Esophagus muscularis mucosa (tissue), 4 donors: ENCODE data around the gene VIL1. TPM values are rescaled to one million over a fixed set of nuclear protein-coding genes. Genes with fewer than 3 reads are reported as not detected.

ENCODE experiments used
- DNase-seq: peaks from one replicate; pipeline ENCODE4 v3.0.0-alpha.2; 2017; ENCODE audit errors: extremely low spot score
- H3K27ac ChIP-seq, 4 donors: fragments of 200-600 bp; sonication (generic); replicated peaks in 1 of 4; 1 replicate in 3 of 4; 2 replicates in 1 of 4; pipeline ENCODE4 v1.5.1; 2016 to 2019; ENCODE audit warnings: mild to moderate bottlenecking in 1 of 4
- H3K27me3 ChIP-seq, 4 donors: fragments of 200-600 bp; sonication (generic); one replicate each; pipeline versions ENCODE4 v1.5.1 to v1.6.0; 2016 to 2019
- H3K36me3 ChIP-seq, 4 donors: fragments of 200-600 bp; sonication (generic); one replicate each; pipeline ENCODE4 v1.5.1; 2016 to 2019
- H3K4me1 ChIP-seq, 4 donors: fragments of 200-600 bp; sonication (generic); one replicate each; pipeline ENCODE4 v1.5.1; 2016 to 2019
- H3K4me3 ChIP-seq, 4 donors: fragments of 200-600 bp; sonication (generic); 1 replicate in 2 of 4; 2 replicates in 2 of 4; pipeline ENCODE4 v1.5.1; 2016 to 2019; ENCODE audit warnings: mild to moderate bottlenecking in 4 of 4, moderate library complexity in 1 of 4
- H3K9me3 ChIP-seq, 4 donors: fragments of 200-600 bp; sonication (generic); 1 replicate in 3 of 4; 2 replicates in 1 of 4; pipeline ENCODE4 v1.5.1; 2016 to 2019
- CTCF ChIP-seq, 3 experiments: fragments of 200-600 bp in 2 of 3; fragments of 450-650 bp in 1 of 3; sonication (generic) in 2 of 3; IDR thresholded peaks; one replicate each; pipeline ENCODE4 v1.5.1; 2017 to 2019; ENCODE audit warnings: antibody characterized with exemption in 3 of 3, mild to moderate bottlenecking in 2 of 3, moderate library complexity in 1 of 3
- EP300 ChIP-seq: sonication (generic); formaldehyde crosslinking; IDR thresholded peaks from one replicate; pipeline ENCODE4 v1.6.1; 2017; ENCODE audit warnings: antibody characterized with exemption
- POLR2A ChIP-seq: fragments of 450-650 bp; IDR thresholded peaks from one replicate; pipeline ENCODE4 v1.6.1; 2017; ENCODE audit warnings: antibody characterized with exemption, moderate library complexity, mild to moderate bottlenecking, low read depth
- POLR2AphosphoS5 ChIP-seq, 2 donors: sonication (generic); formaldehyde crosslinking; IDR thresholded peaks; one replicate each; pipeline ENCODE4 v1.6.1; 2017; ENCODE audit warnings: antibody characterized with exemption in 2 of 2
- WGBS: methylation state at CpG from one replicate; pipeline ENCODE4 v1.1.5; 2018; 5-methylcytosine and 5-hydroxymethylcytosine counted together
- intact Hi-C: fragments of 100-400 bp; cut with DNase I; formaldehyde crosslinking; loops from one replicate; pipeline ENCODE4 v1.15.1; 2023
- total RNA-seq, 4 donors: library from RNA; depleted of rRNA; stranded (reverse); fragments of >200 nt; gene quantifications; one replicate each; pipeline versions ENCODE4 v1.1.0 to v1.2.1, GENCODE V29; 2016

VIL1 gene
- total RNA-seq, 4 donors from 2014 or later = 0.86 TPM; not detected in 3

GRCh38 chr2:218477247-218477646 is 58.3 kb downstream of the VIL1 start:
- Histone ChIP-seq H3K4me3 (no peak overlapping the region), H3K36me3 (peaks cover 0 to 65% (median 33%) of the 10 kb centered on the region in 4 donors), H3K27ac (peak overlapping the region; percentile 66 to 74 (median 72)), H3K4me1 (peaks cover 0 to 32% (median 22%) of the 10 kb centered on the region in 4 donors), H3K27me3 (no peaks in the 10 kb centered on the region), H3K9me3 (no peaks in the 10 kb centered on the region)
- TF ChIP-seq POLR2AphosphoS5 (IDR thresholded peaks at IDR 0.05) = no peak
- no peak for TF ChIP-seq CTCF (IDR thresholded peaks at IDR 0.05)
- no peak for TF ChIP-seq EP300
- TF ChIP-seq POLR2A = no peak
- DNase-seq = no peak
- intact Hi-C loops = loop anchor here (10.0 kb wide), 1 partner anchor 292 kb away; no protein-coding TSS in a partner anchor

GRCh38 chr2:218478544-218478943 is 59.6 kb downstream of the VIL1 start:
- TF ChIP-seq EP300 = no peak
- TF ChIP-seq CTCF (IDR thresholded peaks at IDR 0.05) = no peak
- TF ChIP-seq POLR2AphosphoS5 (IDR thresholded peaks at IDR 0.05) = no peak
- no peak for TF ChIP-seq POLR2A
- no peak for DNase-seq
- Histone ChIP-seq H3K4me3 (no peak overlapping the region), H3K27ac (no peak overlapping the region), H3K27me3 (no peaks in the 10 kb centered on the region), H3K4me1 (peaks cover 0 to 32% (median 22%) of the 10 kb centered on the region in 4 donors), H3K36me3 (peaks cover 0 to 57% (median 29%) of the 10 kb centered on the region in 4 donors), H3K9me3 (no peaks in the 10 kb centered on the region)
- intact Hi-C loops = loop anchor here (10.0 kb wide), 1 partner anchor 294 kb away; no protein-coding TSS in a partner anchor
- 85% methylated on average over 2 of the region's 2 CpGs for WGBS

GRCh38 chr2:218479595-218479994 is 60.7 kb downstream of the VIL1 start:
- 97% methylated on average over 2 of the region's 2 CpGs for WGBS
- intact Hi-C loops = loop anchor here (10.0 kb wide), 1 partner anchor 295 kb away; no protein-coding TSS in a partner anchor
- peaks cover 0 to 52% (median 33%) of the 10 kb centered on the region in 4 donors for H3K36me3 ChIP-seq
- H3K4me1 ChIP-seq = peaks cover 0 to 32% (median 22%) of the 10 kb centered on the region in 4 donors
- no peak overlapping the region for H3K27ac ChIP-seq
- no peak overlapping the region for H3K4me3 ChIP-seq
- H3K27me3 ChIP-seq = no peaks in the 10 kb centered on the region
- no peak for DNase-seq
- TF ChIP-seq EP300 = no peak
- no peak for TF ChIP-seq POLR2A
- no peak for TF ChIP-seq POLR2AphosphoS5 (IDR thresholded peaks at IDR 0.05)
- TF ChIP-seq CTCF (IDR thresholded peaks at IDR 0.05) = no peak
- H3K9me3 ChIP-seq = no peaks in the 10 kb centered on the region

- no peaks in the 10 kb centered on the region for H3K27me3 ChIP-seq
- peaks cover 5 to 69% (median 38%) of the 10 kb centered on the region in 4 donors for H3K36me3 ChIP-seq
- H3K9me3 ChIP-seq = no peaks in the 10 kb centered on the region
- TF ChIP-seq CTCF (IDR thresholded peaks at IDR 0.05) (no peak), POLR2A (no peak), EP300 (no peak), POLR2AphosphoS5 (IDR thresholded peaks at IDR 0.05) (no peak)
- no peak for DNase-seq
- 69% methylated on average over 1 of the region's 1 CpG for WGBS
- no peak overlapping the region for H3K27ac ChIP-seq
- intact Hi-C loops = no loop called here
- no peak overlapping the region for H3K4me3 ChIP-seq
- peaks cover 0 to 18% (median 9%) of the 10 kb centered on the region in 4 donors for H3K4me1 ChIP-seq
Observed at GRCh38 chr2:218482651-218483050, 63.7 kb downstream of the VIL1 start.
